ENCODE data around the gene AVEN. TPM values are rescaled to one million over a fixed set of nuclear protein-coding genes. Genes with fewer than 3 reads are reported as not detected.

The AVEN gene
- total and polyA plus RNA-seq, 2 of the 13 experiments (the other 11 are each of a cell fraction or from before 2014, with no cell fraction given) = 4.4 to 17.5 TPM

DNA sequence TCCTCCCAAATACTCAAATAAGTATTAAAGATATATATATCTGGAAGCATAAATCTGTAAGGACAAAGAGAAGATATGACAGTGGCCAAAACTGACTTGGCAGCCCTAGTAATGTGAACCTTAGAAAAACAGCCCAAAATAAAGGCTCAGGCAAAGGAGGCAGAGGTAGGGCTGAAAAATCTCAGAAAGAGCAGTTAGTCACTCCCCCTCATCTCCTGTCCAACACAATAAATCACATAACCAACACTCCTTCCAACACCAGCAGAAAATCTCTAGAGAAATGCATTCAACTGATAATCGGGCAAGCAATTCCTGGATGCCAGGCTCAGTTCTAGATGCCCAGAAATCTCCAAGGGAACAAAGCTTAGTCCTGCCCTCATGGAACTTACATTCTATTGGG lies 92.9 kb downstream of the AVEN start:
- H3K79me2 ChIP-seq (ENCODE audit: insufficient read depth, low read length) = no peaks in the 10 kb centered on the region
- 100% methylated on average over 1 of the region's 1 CpG for WGBS (ENCODE audit: low lambda C conversion rate)
- no peak overlapping the region for H3K4me2 ChIP-seq (ENCODE audit: low read depth, low read length)
- H3K36me3 ChIP-seq (replicated peaks in 1 of 2; ENCODE audit: control insufficient read depth in 1 of 2, insufficient read depth in 2 of 2, low read length in 2 of 2) = no peaks in the 10 kb centered on the region
- H2AFZ ChIP-seq (ENCODE audit: low read length) = no peak overlapping the region
- DNase-seq (ENCODE audit: low spot score) (no peak), FAIRE-seq (no peak), ATAC-seq (no peak)
- H4K20me1 ChIP-seq (ENCODE audit: insufficient read depth, low read length) = no peaks in the 10 kb centered on the region
- CTCF ChIA-PET (ENCODE audit: low intra/inter-chr PET ratio, low total read pairs) = no interaction called here
- H3K27ac ChIP-seq (ENCODE audit: extremely low read length, insufficient read depth, low read length) = no peak overlapping the region
- BruUV-seq (replicated peaks) = no TSS peak
- intact Hi-C loops (cut with micrococcal nuclease; ENCODE audit: unreplicated experiment) (no loop called here), in situ Hi-C loops (cut with HindIII; ENCODE audit: extremely low pct_ligation_motif_present, low pct_unique_long_range_greater_than_20kb) (no loop called here)
- no peak for TF ChIP-seq ZBTB40 (IDR thresholded peaks at IDR 0.05)
- TF ChIP-seq ZBTB40 (CRISPR knock-in tag; IDR thresholded peaks at IDR 0.05) = no peak
- TF ChIP-seq TMF1 (CRISPR knock-in tag; IDR thresholded peaks at IDR 0.05; ENCODE audit: low read depth) = no peak
- TF ChIP-seq ZBTB7A (CRISPR knock-in tag; IDR thresholded peaks at IDR 0.05) = no peak
- TF ChIP-seq JUNB (CRISPR knock-in tag; IDR thresholded peaks at IDR 0.05; ENCODE audit: borderline replicate concordance) = no peak
- TF ChIP-seq, protein P1, sequence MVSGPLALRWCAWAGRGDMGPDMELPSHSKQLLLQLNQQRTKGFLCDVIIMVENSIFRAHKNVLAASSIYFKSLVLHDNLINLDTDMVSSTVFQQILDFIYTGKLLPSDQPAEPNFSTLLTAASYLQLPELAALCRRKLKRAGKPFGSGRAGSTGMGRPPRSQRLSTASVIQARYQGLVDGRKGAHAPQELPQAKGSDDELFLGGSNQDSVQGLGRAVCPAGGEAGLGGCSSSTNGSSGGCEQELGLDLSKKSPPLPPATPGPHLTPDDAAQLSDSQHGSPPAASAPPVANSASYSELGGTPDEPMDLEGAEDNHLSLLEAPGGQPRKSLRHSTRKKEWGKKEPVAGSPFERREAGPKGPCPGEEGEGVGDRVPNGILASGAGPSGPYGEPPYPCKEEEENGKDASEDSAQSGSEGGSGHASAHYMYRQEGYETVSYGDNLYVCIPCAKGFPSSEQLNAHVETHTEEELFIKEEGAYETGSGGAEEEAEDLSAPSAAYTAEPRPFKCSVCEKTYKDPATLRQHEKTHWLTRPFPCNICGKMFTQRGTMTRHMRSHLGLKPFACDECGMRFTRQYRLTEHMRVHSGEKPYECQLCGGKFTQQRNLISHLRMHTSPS (CRISPR knock-in tag; IDR thresholded peaks at IDR 0.05; ENCODE audit: low read depth) = no peak
- no peak overlapping the region for H3K4me3 ChIP-seq (replicated peaks in 1 of 3; ENCODE audit: insufficient read depth in 1 of 3, low read depth in 2 of 3, low read length in 3 of 3)
- no peaks in the 10 kb centered on the region for H3K9me3 ChIP-seq (ENCODE audit: low read length)
- no peak overlapping the region for H3K9ac ChIP-seq (ENCODE audit: insufficient read depth, low read depth, low read length)
- no peaks in the 10 kb centered on the region for H3K4me1 ChIP-seq (ENCODE audit: insufficient read depth, low read length)
- POLR2A ChIA-PET = no interaction called here
- H3K27me3 ChIP-seq (ENCODE audit: control insufficient read depth in 1 of 2, insufficient read depth in 2 of 2, low read length in 2 of 2) = no peaks in the 10 kb centered on the region

Data from HepG2 (cell line).